ENCODE results near the gene DHCR7.

DNA sequence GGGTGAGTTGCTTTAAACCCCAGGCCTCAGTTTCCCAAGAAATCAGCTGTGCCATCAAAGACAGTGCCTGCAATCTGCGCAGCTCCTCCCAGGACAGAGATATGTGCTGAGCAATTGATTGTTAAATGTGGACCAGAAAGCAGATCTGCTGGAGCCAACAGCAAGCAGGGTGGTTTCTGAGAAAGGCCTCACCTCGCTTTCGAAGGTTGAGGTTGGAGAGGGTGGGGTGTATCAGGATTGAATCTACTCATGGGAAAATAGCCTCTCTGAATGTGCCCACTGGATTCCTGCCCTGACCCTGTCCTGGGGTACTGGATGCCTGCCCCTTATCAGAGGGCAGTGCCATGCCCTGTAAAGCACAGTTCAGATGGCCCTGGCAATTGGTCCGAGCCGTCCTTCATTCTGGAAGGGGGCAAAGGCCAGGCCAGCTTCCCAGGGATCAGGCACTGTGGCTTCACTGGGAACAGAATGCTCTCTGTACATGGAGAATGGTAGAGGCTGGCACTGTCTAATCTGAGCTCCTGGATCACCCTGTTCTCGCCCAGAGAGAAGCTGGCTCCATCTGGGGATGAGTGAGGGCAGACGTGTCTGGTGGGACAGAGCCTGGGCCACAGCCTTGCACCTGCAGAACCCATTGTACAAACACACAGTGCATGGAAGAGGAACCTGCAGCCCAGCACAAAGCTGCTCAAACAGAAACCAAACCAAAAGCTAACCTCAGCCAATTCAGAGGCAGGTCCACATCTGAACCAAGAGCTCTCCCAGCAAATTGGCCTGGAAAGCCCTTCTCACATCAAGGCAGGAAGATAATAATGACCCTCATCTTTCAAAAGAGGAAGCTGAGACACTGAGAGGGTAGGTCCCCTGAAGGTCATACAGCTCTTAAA is 15.2 kb downstream of the DHCR7 start:
- TF ChIP-seq, protein P1, sequence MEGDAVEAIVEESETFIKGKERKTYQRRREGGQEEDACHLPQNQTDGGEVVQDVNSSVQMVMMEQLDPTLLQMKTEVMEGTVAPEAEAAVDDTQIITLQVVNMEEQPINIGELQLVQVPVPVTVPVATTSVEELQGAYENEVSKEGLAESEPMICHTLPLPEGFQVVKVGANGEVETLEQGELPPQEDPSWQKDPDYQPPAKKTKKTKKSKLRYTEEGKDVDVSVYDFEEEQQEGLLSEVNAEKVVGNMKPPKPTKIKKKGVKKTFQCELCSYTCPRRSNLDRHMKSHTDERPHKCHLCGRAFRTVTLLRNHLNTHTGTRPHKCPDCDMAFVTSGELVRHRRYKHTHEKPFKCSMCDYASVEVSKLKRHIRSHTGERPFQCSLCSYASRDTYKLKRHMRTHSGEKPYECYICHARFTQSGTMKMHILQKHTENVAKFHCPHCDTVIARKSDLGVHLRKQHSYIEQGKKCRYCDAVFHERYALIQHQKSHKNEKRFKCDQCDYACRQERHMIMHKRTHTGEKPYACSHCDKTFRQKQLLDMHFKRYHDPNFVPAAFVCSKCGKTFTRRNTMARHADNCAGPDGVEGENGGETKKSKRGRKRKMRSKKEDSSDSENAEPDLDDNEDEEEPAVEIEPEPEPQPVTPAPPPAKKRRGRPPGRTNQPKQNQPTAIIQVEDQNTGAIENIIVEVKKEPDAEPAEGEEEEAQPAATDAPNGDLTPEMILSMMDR (IDR thresholded peaks at IDR 0.05) = no peak
- TF ChIP-seq POLR2A (IDR thresholded peaks at IDR 0.05) (no peak), POLR2AphosphoS5 (IDR thresholded peaks at IDR 0.05) (no peak)

All from upper lobe of left lung (tissue), 4 donors.